Colonic mucosa (tissue), 4 donors: Measurements from ENCODE around the gene FAM217A. TPM values are rescaled to one million over a fixed set of nuclear protein-coding genes. Genes with fewer than 3 reads are reported as not detected.
"Not testable (repeated sequence)": the region's sequence is repeated elsewhere in the genome, so short reads cannot be mapped to it uniquely, and the experiment has no call there.

ENCODE experiments used
- DNase-seq: peaks from one replicate; pipeline ENCODE4 v3.0.0-alpha.2; 2020
- H3K27ac ChIP-seq: fragments of 200-600 bp; one replicate; pipeline ENCODE4 v1.8.0; 2021
- H3K27me3 ChIP-seq: fragments of 200-600 bp; one replicate; pipeline ENCODE4 v1.8.0; 2021
- H3K36me3 ChIP-seq: fragments of 200-600 bp; one replicate; pipeline ENCODE4 v1.8.0; 2021
- H3K4me1 ChIP-seq: fragments of 200-600 bp; one replicate; pipeline ENCODE4 v1.8.0; 2021; ENCODE audit warnings: mild to moderate bottlenecking
- H3K4me3 ChIP-seq: fragments of 200-600 bp; one replicate; pipeline ENCODE4 v1.8.0; 2021
- H3K9ac ChIP-seq, 2 donors: one replicate each; pipeline ENCODE4 v1.7.0; 2013; ENCODE audit warnings: control low read depth in 2 of 2, low read depth in 2 of 2, low read length in 2 of 2
- H3K9me3 ChIP-seq: fragments of 200-600 bp; one replicate; pipeline ENCODE4 v1.8.0; 2021
- CTCF ChIP-seq: fragments of 200-600 bp; IDR thresholded peaks from one replicate; pipeline ENCODE4 v1.8.0; 2022; ENCODE audit warnings: antibody characterized with exemption, mild to moderate bottlenecking
- intact Hi-C: fragments of 100-400 bp; cut with DNase I; formaldehyde crosslinking; loops from one replicate; pipeline ENCODE4 v1.14.1; 2022
- total RNA-seq, 2 donors: library from RNA; stranded (reverse); fragmentation: NEBNext Ultra II Directional in 1 of 2; extraction: Animal tissue kit (Norgen Biotek cat#: 25700) in 1 of 2; gene quantifications; one replicate each; pipeline ENCODE4 v1.2.1, GENCODE V29; 2021
- donor health status: healthy.
- donor health status: DM: no; HTN: no; CAD: no.
- donor health status: DM: no; HTN: no; CAD: no.

The FAM217A gene
- total RNA-seq, 2 donors from 2014 or later: not detected

DNA sequence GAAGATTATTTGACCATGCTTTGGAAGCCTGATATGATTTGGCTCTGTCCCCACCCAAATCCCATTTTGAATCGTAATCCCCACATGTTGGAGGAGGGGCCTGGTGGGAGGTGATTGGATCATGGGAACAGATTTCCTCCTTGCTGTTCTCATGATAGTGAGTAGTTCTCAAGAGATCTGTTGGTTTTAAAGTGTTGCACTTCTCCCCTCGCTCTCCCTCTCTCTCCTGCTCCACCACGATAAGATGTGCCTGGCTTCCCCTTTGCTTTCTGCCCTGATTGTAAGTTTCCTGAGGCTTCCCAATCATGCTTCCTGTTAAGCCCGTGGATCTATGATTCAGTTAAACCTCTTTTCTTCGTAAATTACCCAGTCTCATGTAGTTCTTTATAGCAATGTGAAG, 21.7 kb upstream of the FAM217A start:
- peaks cover 3% of the 10 kb centered on the region for H3K4me1 ChIP-seq
- no peak overlapping the region for H3K27ac ChIP-seq
- no peak overlapping the region for H3K9ac ChIP-seq
- H3K9me3 ChIP-seq: no peaks in the 10 kb centered on the region
- H3K27me3 ChIP-seq: no peaks in the 10 kb centered on the region
- no peak for DNase-seq
- H3K36me3 ChIP-seq: no peaks in the 10 kb centered on the region
- intact Hi-C loops: no loop called here
- TF ChIP-seq CTCF: no peak
- H3K4me3 ChIP-seq: no peak overlapping the region

DNA sequence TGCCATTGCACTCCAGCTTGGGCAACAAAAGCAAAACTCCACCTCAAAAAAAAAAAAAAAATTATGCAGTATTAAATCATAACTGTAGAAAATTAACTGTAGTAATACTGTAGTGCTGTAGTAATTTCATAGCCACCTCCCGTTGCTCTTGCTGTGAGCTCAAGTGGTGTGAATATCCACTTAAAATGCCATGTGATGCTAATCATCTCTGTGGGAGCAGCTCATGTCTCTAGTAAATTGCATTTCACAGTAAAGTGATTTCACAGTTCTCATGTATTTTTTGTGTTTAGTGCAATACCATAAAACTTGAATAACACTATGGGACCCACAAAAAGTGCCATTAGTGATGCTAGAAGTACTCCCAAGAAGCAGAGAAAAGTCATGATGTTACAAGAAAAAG, 14.4 kb upstream of the FAM217A start:
- no peaks in the 10 kb centered on the region for H3K4me1 ChIP-seq
- DNase-seq: no peak
- no peak overlapping the region for H3K27ac ChIP-seq
- H3K4me3 ChIP-seq: no peak overlapping the region
- intact Hi-C loops: no loop called here
- H3K9me3 ChIP-seq: no peaks in the 10 kb centered on the region
- H3K27me3 ChIP-seq: no peaks in the 10 kb centered on the region
- H3K9ac ChIP-seq: no peak overlapping the region
- no peak for TF ChIP-seq CTCF
- H3K36me3 ChIP-seq: no peaks in the 10 kb centered on the region

- H3K27ac ChIP-seq: peak overlapping the region; percentile 61
- TF ChIP-seq CTCF: no peak
- H3K9me3 ChIP-seq: no peaks in the 10 kb centered on the region
- no peaks in the 10 kb centered on the region for H3K4me1 ChIP-seq
- DNase-seq: peak; percentile 71
- peak overlapping the region in 1 of 2 donors; percentile 40 for H3K9ac ChIP-seq
- H3K36me3 ChIP-seq: no peaks in the 10 kb centered on the region
- no peak overlapping the region for H3K4me3 ChIP-seq
- H3K27me3 ChIP-seq: no peaks in the 10 kb centered on the region
- intact Hi-C loops: no loop called here
These were observed 13.0 kb upstream of the FAM217A start for GRCh38 chr6:4091941-4092340.

DNA sequence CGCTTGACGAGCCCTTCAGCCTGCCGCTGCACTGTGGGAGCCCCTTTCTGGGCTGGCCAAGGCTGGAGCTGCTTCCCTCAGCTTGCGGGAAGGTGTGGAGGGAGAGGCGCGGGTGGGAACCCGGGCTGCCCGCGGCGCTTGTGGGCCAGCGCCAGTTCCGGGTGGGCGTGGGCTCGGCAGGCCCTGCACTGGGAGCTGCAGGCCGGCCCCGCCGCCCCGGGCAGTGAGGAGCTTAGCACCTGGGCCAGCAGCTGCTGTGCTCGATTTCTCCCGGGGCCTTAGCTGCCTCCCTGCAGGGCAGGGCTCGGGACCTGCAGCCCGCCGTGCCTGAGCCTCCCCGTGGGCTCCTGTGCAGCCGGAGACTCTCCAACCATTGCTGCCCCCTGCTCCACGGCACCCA, 11.1 kb upstream of the FAM217A start:
- H3K27me3 ChIP-seq, intact Hi-C loops: not testable (repeated sequence)

DNA sequence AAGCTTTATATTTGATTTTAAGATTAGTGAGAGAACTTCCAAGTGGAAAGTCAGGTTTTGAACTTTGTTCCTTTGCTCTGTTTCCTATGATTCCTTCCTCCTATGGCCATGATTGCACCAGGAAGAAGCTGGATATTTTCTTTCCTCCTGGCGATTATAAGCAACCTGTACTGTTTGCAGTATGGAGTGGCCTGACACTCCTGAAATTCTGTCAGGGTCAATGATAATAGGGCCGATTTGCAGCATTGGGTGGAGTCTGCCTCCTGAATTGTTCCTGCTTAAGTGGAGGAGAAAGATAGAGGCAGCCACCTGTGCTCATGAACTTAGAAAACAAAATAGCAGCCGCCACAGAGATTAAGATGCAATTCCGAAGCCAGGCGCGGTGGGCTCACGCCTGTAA, 9.8 kb upstream of the FAM217A start:
- Histone ChIP-seq H3K27me3 (no peaks in the 10 kb centered on the region), H3K4me1 (no peaks in the 10 kb centered on the region), H3K9me3 (no peaks in the 10 kb centered on the region), H3K27ac (peak overlapping the region; percentile 79), H3K9ac (no peak overlapping the region), H3K4me3 (no peak overlapping the region), H3K36me3 (no peaks in the 10 kb centered on the region)
- peak; percentile 68 for DNase-seq
- intact Hi-C loops: no loop called here
- TF ChIP-seq CTCF: no peak

More for the DNA sequence above, 11.1 kb upstream of the FAM217A start:
- H3K27ac ChIP-seq, H3K4me1 ChIP-seq, H3K4me3 ChIP-seq, H3K9ac ChIP-seq, H3K9me3 ChIP-seq, H3K36me3 ChIP-seq, DNase-seq: not testable (repeated sequence)

DNA sequence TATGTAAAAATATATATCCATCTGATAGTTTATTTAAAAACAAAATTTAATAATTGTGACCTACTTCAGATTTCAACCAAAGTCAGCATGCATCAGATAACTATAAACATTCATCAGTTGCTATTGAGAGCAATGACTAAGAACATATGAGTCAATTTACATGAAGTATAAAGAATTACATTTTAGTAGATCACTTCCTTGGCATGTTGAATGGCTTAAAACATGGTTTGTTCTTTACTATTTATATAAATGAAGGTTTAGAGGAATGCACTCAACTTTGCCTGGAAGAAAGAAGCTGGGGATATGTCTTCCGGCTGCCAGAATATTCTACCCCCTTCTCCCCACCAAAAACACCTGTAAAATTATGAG, 6.4 kb upstream of the FAM217A start:
- Histone ChIP-seq H3K27me3 (no peaks in the 10 kb centered on the region), H3K36me3 (no peaks in the 10 kb centered on the region), H3K4me1 (no peaks in the 10 kb centered on the region), H3K9ac (no peak overlapping the region), H3K9me3 (no peaks in the 10 kb centered on the region), H3K4me3 (no peak overlapping the region), H3K27ac (no peak overlapping the region)
- DNase-seq: no peak
- no peak for TF ChIP-seq CTCF
- intact Hi-C loops: no loop called here
